D721Med (cell line): ENCODE results near the gene CDK8.

Source experiments
- DNase-seq: peaks from one replicate; pipeline ENCODE4 v3.0.0; 2011; ENCODE audit warnings: low spot score; ENCODE audit not compliant: insufficient read length
- FAIRE-seq: peaks from 2 replicates; lab custom pipeline; 2011; peaks lifted over from hg19 to GRCh38; lab: Jason Lieb, UNC
- CTCF ChIP-seq: IDR thresholded peaks from 2 replicates; pipeline ENCODE4 v1.5.1; 2012; ENCODE audit warnings: mild to moderate bottlenecking, control low read depth; ENCODE audit not compliant: insufficient read depth; ENCODE audit errors: missing control alignments

The CDK8 gene

DNA sequence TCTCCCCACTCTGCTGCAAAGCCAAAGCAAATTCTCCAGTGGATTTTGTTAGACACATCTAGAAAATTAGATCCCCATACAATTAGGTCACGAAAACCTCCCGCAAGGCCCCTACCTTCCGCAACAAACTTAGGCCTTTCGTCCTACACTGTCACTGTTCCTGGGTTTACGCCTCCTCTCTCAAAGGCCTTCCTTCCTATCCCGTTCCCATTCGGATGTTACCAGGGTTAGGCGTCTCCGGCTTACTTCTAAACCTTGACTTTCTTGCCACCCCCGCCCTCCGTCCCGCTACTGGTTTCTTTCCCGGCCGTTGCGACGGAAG lies 32.6 kb upstream of the CDK8 start:
- DNase-seq (no peak), FAIRE-seq (no peak)
- no peak for TF ChIP-seq CTCF

- TF ChIP-seq CTCF, result no peak
- FAIRE-seq (no peak), DNase-seq (peak; percentile 83)
Measured at GRCh38 chr13:26221721-26222519, 32.0 kb upstream of the CDK8 start, which contains the start of gene RNF6. Gene RNF6 (minus strand): TSS chr13:26222314. CDS start chr13:26219649, 2,665 bp downstream.

GRCh38 chr13:26222520-26223046 lies 31.3 kb upstream of the CDK8 start:
- no peak for DNase-seq
- TF ChIP-seq CTCF, result no peak
- no peak for FAIRE-seq

GRCh38 chr13:26225896-26226617 lies 27.9 kb upstream of the CDK8 start:
- FAIRE-seq (no peak), DNase-seq (no peak)
- TF ChIP-seq CTCF, result no peak

DNA sequence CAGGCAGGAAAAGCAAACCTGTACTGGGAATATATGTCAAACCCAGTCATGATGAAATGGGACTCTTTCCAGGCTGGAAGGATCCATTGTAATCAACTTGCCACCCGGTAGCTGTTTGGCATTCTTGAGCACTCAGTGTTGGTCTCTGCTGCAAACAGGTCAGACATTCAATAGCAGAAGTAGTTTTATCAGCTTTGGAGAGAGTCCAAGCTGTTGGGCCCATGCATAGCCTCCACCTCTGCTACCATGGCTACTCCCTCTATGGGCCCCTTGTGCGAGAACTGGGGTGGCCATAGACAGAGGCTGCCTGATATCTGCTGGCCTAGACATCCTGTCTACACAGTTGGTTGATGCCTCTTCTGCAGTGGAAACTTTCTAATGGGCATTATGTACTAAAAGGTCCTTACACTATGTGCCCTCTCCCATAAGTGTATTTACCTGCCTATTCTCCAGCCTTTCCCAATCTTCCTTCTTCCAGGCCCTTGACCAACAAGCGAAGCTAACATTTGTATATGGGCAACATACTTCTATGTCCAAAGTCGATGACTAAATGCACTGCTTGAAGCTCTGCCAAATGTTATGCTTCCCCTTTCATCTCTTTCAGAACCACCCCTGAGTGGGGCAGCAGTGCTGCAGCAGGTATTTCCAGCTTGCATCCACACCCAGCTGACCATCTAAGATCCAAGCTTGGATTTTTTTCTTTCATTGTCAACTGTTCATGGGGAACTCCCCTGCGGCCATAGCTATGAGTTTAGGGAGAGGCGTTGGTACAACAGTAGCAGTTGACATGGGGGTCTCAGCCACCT lies 26.6 kb upstream of the CDK8 start:
- TF ChIP-seq CTCF, result no peak
- FAIRE-seq (no peak), DNase-seq (no peak)

- DNase-seq, result no peak
- FAIRE-seq, result no peak
Measured at GRCh38 chr13:26228096-26228495, 25.8 kb upstream of the CDK8 start.

More at GRCh38 chr13:26228096-26228495, 25.8 kb upstream of the CDK8 start:
- no peak for TF ChIP-seq CTCF
